Kidney (tissue), 14 donors: ENCODE measurements around the gene CUEDC1. TPM values are rescaled to one million over a fixed set of nuclear protein-coding genes. Genes with fewer than 3 reads are reported as not detected.

Experiments used
- DNase-seq, 5 donors: peaks; one replicate each; pipeline ENCODE4 v3.0.0-alpha.2; 2013 to 2020
- FAIRE-seq: peaks from 2 replicates; lab custom pipeline; 2012; peaks lifted over from hg19 to GRCh38; lab: Jason Lieb, UNC
- H3K27ac ChIP-seq, 2 donors: one replicate each; pipeline ENCODE4 v1.7.0; 2013; ENCODE audit warnings: low read depth in 2 of 2, low read length in 2 of 2, inconsistent platforms in 1 of 2
- H3K27me3 ChIP-seq: one replicate; pipeline ENCODE4 v1.7.1; 2013; ENCODE audit warnings: low read length, inconsistent platforms; ENCODE audit not compliant: control insufficient read depth, insufficient read depth
- H3K36me3 ChIP-seq, 3 donors: one replicate each; pipeline versions ENCODE4 v1.7.0 to v1.7.1; 2013; ENCODE audit warnings: low read length in 3 of 3, control low read depth in 1 of 3, inconsistent platforms in 1 of 3; ENCODE audit not compliant: insufficient read depth in 3 of 3, control insufficient read depth in 2 of 3
- H3K4me1 ChIP-seq, 3 donors: one replicate each; pipeline versions ENCODE4 v1.7.0 to v1.7.1; 2013; ENCODE audit warnings: low read length in 3 of 3, inconsistent platforms in 1 of 3, low read depth in 1 of 3; ENCODE audit not compliant: control insufficient read depth in 2 of 3, insufficient read depth in 2 of 3
- H3K4me3 ChIP-seq, 3 donors: one replicate each; pipeline versions ENCODE4 v1.7.0 to v1.8.1; 2013; ENCODE audit warnings: low read length in 3 of 3, control low read depth in 1 of 3, inconsistent platforms in 1 of 3
- H3K9ac ChIP-seq, 3 donors: one replicate each; pipeline versions ENCODE4 v1.7.0 to v1.7.1; 2013; ENCODE audit warnings: low read length in 3 of 3, control low read depth in 1 of 3, inconsistent platforms in 1 of 3
- H3K9me3 ChIP-seq, 3 donors: one replicate each; pipeline versions ENCODE4 v1.7.0 to v1.7.1; 2013; ENCODE audit warnings: low read length in 3 of 3, control low read depth in 1 of 3, inconsistent platforms in 1 of 3; ENCODE audit not compliant: control insufficient read depth in 2 of 3, insufficient read depth in 1 of 3
- intact Hi-C: fragments of 100-400 bp; cut with DNase I; formaldehyde crosslinking; loops from one replicate; pipeline ENCODE4 v1.11.1; 2022
- polyA plus RNA-seq: library from polyadenylated mRNA; stranded (reverse); fragments of 350-450 nt; fragmentation: Illumina TruSeq; extraction: RNeasy Lipid Tissue Mini Kit (QIAGEN cat#74804); gene quantifications from one replicate; pipeline ENCODE4 v1.2.3, GENCODE V29; 2014; ENCODE audit warnings: low read depth, low replicate concordance; ENCODE audit not compliant: insufficient read depth
- total RNA-seq: library from RNA; stranded (reverse); fragmentation: NEBNext Ultra II Directional; extraction: Animal tissue kit (Norgen Biotek cat#: 25700); gene quantifications from one replicate; pipeline ENCODE4 v1.2.1, GENCODE V29; 2021
- TF ChIP-seq, protein P1 (sequence below): IDR thresholded peaks from 3 replicates; pipeline ENCODE4 v1.5.1; 2012; ENCODE audit warnings: mild to moderate bottlenecking, moderate library complexity, borderline replicate concordance; ENCODE audit not compliant: insufficient read depth; ENCODE audit errors: extremely low read depth
- donor health status: control.
- donor health status: control.
- donor health status: control.
- donor health status: control.
- donor health status: control.
- donor health status: DM: yes; HTN: yes; CAD: no.
- donor health status: Normal renal cell carcinoma (clear cell type).

The CUEDC1 gene
- total and polyA plus RNA-seq, 2 donors from 2014 or later, result 33.0 to 52.3 TPM

DNA sequence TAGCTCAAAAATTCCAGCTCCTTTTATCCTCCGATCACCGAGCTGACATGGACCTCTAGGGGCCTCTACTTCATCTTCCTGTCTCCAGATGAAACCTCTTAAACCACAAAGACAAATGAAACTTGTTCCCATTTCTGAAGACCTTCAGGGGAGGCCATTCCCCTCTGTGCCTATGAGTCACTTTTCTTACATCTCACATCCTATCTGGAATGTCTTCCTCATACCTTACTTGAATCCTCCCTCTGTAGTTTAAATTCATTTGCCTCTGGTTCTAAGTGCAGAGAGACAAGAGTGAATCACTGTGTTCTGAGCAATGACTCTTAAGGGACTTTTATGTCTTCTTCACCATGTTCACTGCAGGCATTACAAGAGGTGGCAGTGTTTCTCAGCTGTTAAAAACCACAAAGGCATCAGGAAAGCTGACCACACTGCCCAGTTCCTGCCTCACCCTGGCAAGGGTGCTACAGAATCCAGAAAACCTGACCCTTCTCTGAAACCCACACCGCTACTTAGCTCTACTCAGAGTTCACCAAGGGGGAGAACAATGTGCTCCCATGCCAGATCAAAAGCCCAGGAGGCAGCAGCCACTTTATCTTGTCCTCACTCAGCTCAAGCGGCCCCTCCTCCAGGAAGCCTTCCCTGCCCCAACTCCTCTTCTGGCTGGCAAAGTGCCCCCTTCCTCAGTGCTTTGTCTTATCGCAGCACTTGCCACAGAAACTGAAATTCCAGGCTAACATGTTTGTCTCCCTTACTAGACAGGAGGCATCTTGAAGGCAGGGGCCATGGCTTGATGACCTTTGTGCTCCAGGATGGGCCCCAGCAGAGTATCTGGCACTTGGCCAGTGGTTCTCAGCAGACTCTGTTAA, 6.4 kb downstream of the CUEDC1 start:
- Histone ChIP-seq H3K27me3 (no peaks in the 10 kb centered on the region), H3K4me1 (peaks cover 12 to 47% (median 31%) of the 10 kb centered on the region in 3 donors), H3K9ac (peak overlapping the region in 1 of 3 donors; percentile 28), H3K36me3 (no peaks in the 10 kb centered on the region), H3K4me3 (no peak overlapping the region), H3K9me3 (no peaks in the 10 kb centered on the region), H3K27ac (peak overlapping the region; percentile 68 to 93)
- TF ChIP-seq, protein P1, sequence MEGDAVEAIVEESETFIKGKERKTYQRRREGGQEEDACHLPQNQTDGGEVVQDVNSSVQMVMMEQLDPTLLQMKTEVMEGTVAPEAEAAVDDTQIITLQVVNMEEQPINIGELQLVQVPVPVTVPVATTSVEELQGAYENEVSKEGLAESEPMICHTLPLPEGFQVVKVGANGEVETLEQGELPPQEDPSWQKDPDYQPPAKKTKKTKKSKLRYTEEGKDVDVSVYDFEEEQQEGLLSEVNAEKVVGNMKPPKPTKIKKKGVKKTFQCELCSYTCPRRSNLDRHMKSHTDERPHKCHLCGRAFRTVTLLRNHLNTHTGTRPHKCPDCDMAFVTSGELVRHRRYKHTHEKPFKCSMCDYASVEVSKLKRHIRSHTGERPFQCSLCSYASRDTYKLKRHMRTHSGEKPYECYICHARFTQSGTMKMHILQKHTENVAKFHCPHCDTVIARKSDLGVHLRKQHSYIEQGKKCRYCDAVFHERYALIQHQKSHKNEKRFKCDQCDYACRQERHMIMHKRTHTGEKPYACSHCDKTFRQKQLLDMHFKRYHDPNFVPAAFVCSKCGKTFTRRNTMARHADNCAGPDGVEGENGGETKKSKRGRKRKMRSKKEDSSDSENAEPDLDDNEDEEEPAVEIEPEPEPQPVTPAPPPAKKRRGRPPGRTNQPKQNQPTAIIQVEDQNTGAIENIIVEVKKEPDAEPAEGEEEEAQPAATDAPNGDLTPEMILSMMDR, result no peak
- DNase-seq (peak in 1 of 5 donors; percentile 21), FAIRE-seq (no peak)
- intact Hi-C loops, result no loop called here

DNA sequence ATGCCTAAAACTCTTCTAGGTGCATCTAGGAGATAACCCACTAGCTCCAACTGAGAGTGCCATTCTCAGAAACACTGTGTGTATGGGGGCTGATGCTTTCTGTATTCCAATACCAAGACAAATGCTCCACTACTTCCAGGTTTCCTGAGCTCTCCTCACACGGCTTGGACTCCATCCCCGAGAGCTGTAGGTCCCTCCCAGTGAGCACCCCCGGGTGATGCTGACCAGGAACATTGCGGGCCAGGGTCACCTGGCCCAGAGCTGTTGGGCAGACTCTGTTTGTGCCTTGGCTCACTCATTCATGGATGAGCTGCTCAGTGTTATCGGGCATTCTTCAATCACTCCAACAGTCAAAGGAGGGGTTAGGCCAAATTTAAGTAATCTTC, 7.0 kb downstream of the CUEDC1 start:
- Histone ChIP-seq H3K9me3 (no peaks in the 10 kb centered on the region), H3K27me3 (no peaks in the 10 kb centered on the region), H3K9ac (peak overlapping the region in 1 of 3 donors; percentile 28), H3K36me3 (no peaks in the 10 kb centered on the region), H3K4me1 (peaks cover 12 to 41% (median 28%) of the 10 kb centered on the region in 3 donors), H3K27ac (peak overlapping the region; percentile 68 to 93), H3K4me3 (no peak overlapping the region)
- FAIRE-seq (no peak), DNase-seq (peak in 1 of 5 donors; percentile 64)
- TF ChIP-seq, protein P1, result no peak
- intact Hi-C loops, result no loop called here

DNA sequence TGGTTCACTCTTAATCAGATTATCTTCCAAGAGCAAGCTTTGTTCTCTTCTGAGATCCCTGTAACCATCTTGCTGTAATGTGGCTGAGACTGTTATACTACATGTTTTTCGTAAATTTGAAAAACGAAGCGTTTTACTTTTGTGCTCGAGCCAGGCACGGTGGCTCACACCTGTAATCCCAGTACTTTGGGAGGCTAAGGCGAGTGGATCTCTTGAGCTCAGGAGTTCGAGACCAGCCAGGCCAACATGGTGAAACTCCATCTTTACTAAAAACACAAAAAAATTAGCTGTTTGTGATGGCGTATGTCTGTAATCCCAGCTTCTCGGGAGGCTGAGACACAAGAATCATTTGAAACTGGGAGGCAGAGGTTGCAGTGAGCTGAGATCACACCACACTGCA, 7.8 kb downstream of the CUEDC1 start:
- Histone ChIP-seq H3K27me3 (no peaks in the 10 kb centered on the region), H3K36me3 (no peaks in the 10 kb centered on the region), H3K9ac (peak overlapping the region in 2 of 3 donors; percentile 2 to 68), H3K27ac (peak overlapping the region; percentile 75 to 84), H3K4me3 (peak overlapping the region in 2 of 3 donors; percentile 53 to 72), H3K4me1 (peaks cover 12 to 35% (median 29%) of the 10 kb centered on the region in 3 donors), H3K9me3 (no peaks in the 10 kb centered on the region)
- no peak for DNase-seq
- intact Hi-C loops, result no loop called here
- TF ChIP-seq, protein P1, result no peak
- FAIRE-seq, result no peak
